HCT116 (cell line): ENCODE results near the gene ATP2B3. TPM values are rescaled to one million over a fixed set of nuclear protein-coding genes. Genes with fewer than 3 reads are reported as not detected.

ENCODE experiments used
- ATAC-seq: fragments of 200-7000 bp; cut with Tn5 transposase; 2 replicates; pipeline ENCODE4 v1.9.1; 2020; ENCODE audit warnings: mild to moderate bottlenecking, moderate library complexity
- BruUV-seq: library from RNA; stranded (reverse); fragments of 400-500 nt; replicated peaks from 2 replicates; lab custom pipeline; 2021; lab: Mats Ljungman, UMichigan
- CTCF ChIA-PET: fragments of 300-600 bp; sonication (Branson Sonifier 250); formaldehyde crosslinking; loops from one replicate; lab custom pipeline; 2021; ENCODE audit warnings: antibody characterized with exemption; lab: Charles Lee
- POLR2A ChIA-PET: fragments of 300-600, 350-600 bp; sonication (Branson Sonifier 250); formaldehyde crosslinking; loops from one replicate; lab custom pipeline; 2021; ENCODE audit warnings: antibody characterized with exemption; lab: Charles Lee
- RAD21 ChIA-PET, 2 experiments: fragments of 300-600 bp; sonication (Branson Sonifier 250); formaldehyde crosslinking; loops; one replicate each; lab custom pipeline; 2023; ENCODE audit warnings: low total read pairs in 2 of 2; ENCODE audit not compliant: uncharacterized antibody in 2 of 2, unreplicated experiment in 2 of 2, low non-redundant PET in 1 of 2; lab: Charles Lee
- DNase-seq: peaks from one replicate; pipeline ENCODE4 v3.0.0-alpha.2; 2010; ENCODE audit warnings: low read depth, low spot score
- H2AFZ ChIP-seq: fragments of 200-600 bp; shearing (Covaris generic), sonication (generic); 2 replicates; pipeline ENCODE4 v1.6.1; 2017; ENCODE audit warnings: low read depth, mixed run types, mixed read lengths, antibody characterized with exemption, low read length; ENCODE audit not compliant: poor library complexity, severe bottlenecking
- H3K27ac ChIP-seq: 2 replicates; pipeline ENCODE4 v1.5.1; 2012; ENCODE audit warnings: low read depth, low read length
- H3K27me3 ChIP-seq: fragments of 200-600 bp; sonication (generic); 2 replicates; pipeline ENCODE4 v1.6.1; 2016; ENCODE audit warnings: mixed run types, low read length, mixed read lengths; ENCODE audit not compliant: insufficient read depth
- H3K36me3 ChIP-seq, 2 experiments: fragments of 200-500 bp in 1 of 2; fragments of 200-600 bp in 1 of 2; sonication (Bioruptor generic) in 1 of 2; sonication (generic) in 1 of 2; 2 replicates each; pipeline versions ENCODE4 v1.5.1 to v1.6.1; 2014 to 2016; ENCODE audit warnings: low read length in 2 of 2, inconsistent platforms in 1 of 2, mixed read lengths in 1 of 2, mixed run types in 1 of 2; ENCODE audit not compliant: insufficient read depth in 2 of 2, control insufficient read depth in 1 of 2
- H3K4me1 ChIP-seq, 2 experiments: fragments of 200-600 bp in 1 of 2; sonication (generic) in 1 of 2; 2 replicates each; pipeline versions ENCODE4 v1.5.1 to v1.6.1; 2012 to 2017; ENCODE audit warnings: low read length in 2 of 2, inconsistent platforms in 1 of 2, mild to moderate bottlenecking in 1 of 2, mixed read lengths in 1 of 2, mixed run types in 1 of 2, moderate library complexity in 1 of 2; ENCODE audit not compliant: insufficient read depth in 2 of 2, control insufficient read depth in 1 of 2
- H3K4me2 ChIP-seq: fragments of 200-600 bp; sonication (generic); 2 replicates; pipeline ENCODE4 v1.6.1; 2017; ENCODE audit warnings: mixed run types, low read length, mixed read lengths
- H3K4me3 ChIP-seq, 2 experiments: fragments of 200-600 bp in 1 of 2; sonication (generic) in 1 of 2; replicated peaks in 1 of 2; 2 replicates each; pipeline ENCODE4 v1.5.1; 2011 to 2016; ENCODE audit warnings: low read length in 2 of 2, control low read depth in 1 of 2, low read depth in 1 of 2, mild to moderate bottlenecking in 1 of 2, mixed read lengths in 1 of 2, mixed run types in 1 of 2
- H3K79me2 ChIP-seq: fragments of 200-600 bp; sonication (generic); 2 replicates; pipeline ENCODE4 v1.6.1; 2017; ENCODE audit warnings: mild to moderate bottlenecking, mixed run types, low read length, moderate library complexity, mixed read lengths; ENCODE audit not compliant: insufficient read depth
- H3K9ac ChIP-seq: fragments of 200-600 bp; sonication (generic); 2 replicates; pipeline ENCODE4 v1.6.1; 2016; ENCODE audit warnings: low read length, mixed read lengths
- H3K9me2 ChIP-seq: fragments of 200-600 bp; sonication (generic), shearing (Covaris generic); 2 replicates; pipeline ENCODE4 v1.6.1; 2017; ENCODE audit warnings: mixed run types, mild to moderate bottlenecking, moderate library complexity; ENCODE audit not compliant: insufficient read depth
- H3K9me3 ChIP-seq, 2 experiments: fragments of 200-500 bp in 1 of 2; fragments of 200-600 bp in 1 of 2; sonication (Bioruptor generic) in 1 of 2; sonication (generic) in 1 of 2; 2 replicates each; pipeline ENCODE4 v1.6.1; 2014 to 2017; ENCODE audit warnings: low read length in 2 of 2, mixed read lengths in 2 of 2, inconsistent platforms in 1 of 2, low read depth in 1 of 2, mild to moderate bottlenecking in 1 of 2, mixed run types in 1 of 2, moderate library complexity in 1 of 2; ENCODE audit not compliant: control insufficient read depth in 1 of 2, insufficient read depth in 1 of 2
- H4K20me1 ChIP-seq: fragments of 200-600 bp; sonication (generic), shearing (Covaris generic); 2 replicates; pipeline ENCODE4 v1.6.1; 2017; ENCODE audit warnings: mixed run types, mild to moderate bottlenecking, moderate library complexity; ENCODE audit not compliant: insufficient read depth
- CBX3 ChIP-seq: IDR thresholded peaks from 2 replicates; pipeline ENCODE4 v1.6.1; 2012; ENCODE audit warnings: low read depth
- EGR1 ChIP-seq: IDR thresholded peaks from 2 replicates; pipeline ENCODE4 v1.6.1; 2012; ENCODE audit warnings: low read depth
- ELF1 ChIP-seq: IDR thresholded peaks from 2 replicates; pipeline ENCODE4 v1.6.1; 2012; ENCODE audit warnings: low read depth, borderline replicate concordance
- EZH2phosphoT487 ChIP-seq: fragments of 200-600 bp; IDR thresholded peaks from 2 replicates; pipeline ENCODE4 v1.6.1; 2018; ENCODE audit warnings: antibody characterized with exemption, borderline replicate concordance
- FOSL1 ChIP-seq: IDR thresholded peaks from 2 replicates; pipeline ENCODE4 v1.6.1; 2012; ENCODE audit warnings: low read depth
- JUND ChIP-seq: IDR thresholded peaks from 2 replicates; pipeline ENCODE4 v1.6.1; 2012
- POLR2A ChIP-seq: IDR thresholded peaks from 2 replicates; pipeline ENCODE4 v1.7.0; 2011; ENCODE audit warnings: borderline replicate concordance; ENCODE audit not compliant: insufficient read depth, insufficient read length; ENCODE audit errors: extremely low read depth
- POLR2AphosphoS5 ChIP-seq: IDR thresholded peaks from 2 replicates; pipeline ENCODE4 v1.6.1; 2011; ENCODE audit warnings: mild to moderate bottlenecking, low read depth, low read length, moderate library complexity
- RAD21 ChIP-seq: IDR thresholded peaks from 2 replicates; pipeline ENCODE4 v1.6.1; 2012; ENCODE audit warnings: low read depth, mild to moderate bottlenecking
- SRF ChIP-seq: IDR thresholded peaks from 2 replicates; pipeline ENCODE4 v1.6.1; 2012; ENCODE audit warnings: low read depth
- TCF7L2 ChIP-seq: IDR thresholded peaks from 2 replicates; pipeline ENCODE4 v1.7.0; 2011; ENCODE audit warnings: borderline replicate concordance, inconsistent platforms; ENCODE audit not compliant: insufficient read depth, insufficient read length; ENCODE audit errors: extremely low read depth
- ZNF274 ChIP-seq: fragments of 200-500 bp; sonication (Bioruptor generic); IDR thresholded peaks from 2 replicates; pipeline ENCODE4 v1.6.1; 2014; ENCODE audit warnings: mild to moderate bottlenecking, low read depth, low read length, inconsistent platforms
- intact Hi-C: fragments of 100-400 bp; cut with micrococcal nuclease; formaldehyde crosslinking; loops from 2 replicates; pipeline ENCODE4 v1.10.0; 2022
- total RNA-seq: library from RNA; stranded (reverse); gene quantifications from one replicate; pipeline ENCODE4 v1.2.1, GENCODE V29; 2021; ENCODE audit not compliant: unreplicated experiment
- TF ChIP-seq, protein P1 (sequence below): IDR thresholded peaks from 2 replicates; pipeline ENCODE4 v1.6.1; 2012; ENCODE audit warnings: low read depth
- TF ChIP-seq, protein P2 (sequence below): IDR thresholded peaks from 2 replicates; pipeline ENCODE4 v1.6.1; 2012
- TF ChIP-seq, protein P3 (sequence below): IDR thresholded peaks from 2 replicates; pipeline ENCODE4 v1.6.1; 2012

ATP2B3 gene
- total RNA-seq, 1 experiment from 2014 or later: not detected

DNA sequence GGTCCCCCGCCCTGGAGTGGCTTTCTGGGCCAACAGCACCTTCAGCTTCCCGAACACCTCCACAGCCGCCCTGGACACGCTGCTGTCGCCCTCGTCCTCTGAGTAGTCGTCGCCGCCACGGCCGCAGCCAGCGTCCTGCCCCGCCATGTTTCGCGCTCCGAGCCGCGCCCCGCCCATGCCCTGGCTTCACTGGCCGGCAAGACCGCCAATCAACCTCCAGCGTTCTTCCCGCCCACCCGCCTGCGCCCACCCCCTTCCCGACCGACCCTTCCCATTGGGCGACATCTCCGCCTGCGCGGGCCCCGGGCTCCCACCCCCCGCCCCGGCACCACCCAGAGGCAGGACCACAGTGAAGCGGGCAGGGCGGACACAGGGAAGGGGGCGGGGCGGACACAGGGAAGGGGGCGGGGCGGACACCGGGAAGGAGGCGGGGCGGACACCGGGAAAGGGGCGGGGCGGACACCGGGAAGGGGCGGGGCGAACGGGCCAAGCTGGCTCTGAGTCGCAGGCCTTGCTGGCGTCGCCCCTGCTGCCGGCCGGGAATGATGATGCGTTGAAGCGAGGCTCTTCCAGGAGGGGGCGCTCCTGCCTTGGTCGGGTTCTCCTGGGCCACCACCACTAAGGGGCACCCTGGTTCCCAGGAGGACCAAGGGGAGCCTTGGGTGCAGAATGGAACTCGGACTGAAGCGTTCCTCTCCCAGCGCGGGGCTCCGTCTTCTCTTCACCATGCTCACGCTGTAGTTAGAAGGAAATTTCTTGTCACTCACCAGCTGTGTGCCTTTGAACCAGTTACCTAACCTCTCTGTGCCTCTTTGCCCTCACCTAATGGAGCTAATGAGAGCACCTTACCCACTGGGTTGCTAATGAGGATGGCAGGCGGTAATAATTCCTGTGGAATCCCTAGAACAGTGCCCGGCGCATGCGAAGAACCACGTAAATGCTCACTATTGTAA is 46.8 kb upstream of the ATP2B3 start, which contains the start of gene HAUS7 (continued):
- TF ChIP-seq, protein P1, sequence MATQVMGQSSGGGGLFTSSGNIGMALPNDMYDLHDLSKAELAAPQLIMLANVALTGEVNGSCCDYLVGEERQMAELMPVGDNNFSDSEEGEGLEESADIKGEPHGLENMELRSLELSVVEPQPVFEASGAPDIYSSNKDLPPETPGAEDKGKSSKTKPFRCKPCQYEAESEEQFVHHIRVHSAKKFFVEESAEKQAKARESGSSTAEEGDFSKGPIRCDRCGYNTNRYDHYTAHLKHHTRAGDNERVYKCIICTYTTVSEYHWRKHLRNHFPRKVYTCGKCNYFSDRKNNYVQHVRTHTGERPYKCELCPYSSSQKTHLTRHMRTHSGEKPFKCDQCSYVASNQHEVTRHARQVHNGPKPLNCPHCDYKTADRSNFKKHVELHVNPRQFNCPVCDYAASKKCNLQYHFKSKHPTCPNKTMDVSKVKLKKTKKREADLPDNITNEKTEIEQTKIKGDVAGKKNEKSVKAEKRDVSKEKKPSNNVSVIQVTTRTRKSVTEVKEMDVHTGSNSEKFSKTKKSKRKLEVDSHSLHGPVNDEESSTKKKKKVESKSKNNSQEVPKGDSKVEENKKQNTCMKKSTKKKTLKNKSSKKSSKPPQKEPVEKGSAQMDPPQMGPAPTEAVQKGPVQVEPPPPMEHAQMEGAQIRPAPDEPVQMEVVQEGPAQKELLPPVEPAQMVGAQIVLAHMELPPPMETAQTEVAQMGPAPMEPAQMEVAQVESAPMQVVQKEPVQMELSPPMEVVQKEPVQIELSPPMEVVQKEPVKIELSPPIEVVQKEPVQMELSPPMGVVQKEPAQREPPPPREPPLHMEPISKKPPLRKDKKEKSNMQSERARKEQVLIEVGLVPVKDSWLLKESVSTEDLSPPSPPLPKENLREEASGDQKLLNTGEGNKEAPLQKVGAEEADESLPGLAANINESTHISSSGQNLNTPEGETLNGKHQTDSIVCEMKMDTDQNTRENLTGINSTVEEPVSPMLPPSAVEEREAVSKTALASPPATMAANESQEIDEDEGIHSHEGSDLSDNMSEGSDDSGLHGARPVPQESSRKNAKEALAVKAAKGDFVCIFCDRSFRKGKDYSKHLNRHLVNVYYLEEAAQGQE: no peak
- TF ChIP-seq, protein P2, sequence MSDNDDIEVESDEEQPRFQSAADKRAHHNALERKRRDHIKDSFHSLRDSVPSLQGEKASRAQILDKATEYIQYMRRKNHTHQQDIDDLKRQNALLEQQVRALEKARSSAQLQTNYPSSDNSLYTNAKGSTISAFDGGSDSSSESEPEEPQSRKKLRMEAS: no peak

DNA sequence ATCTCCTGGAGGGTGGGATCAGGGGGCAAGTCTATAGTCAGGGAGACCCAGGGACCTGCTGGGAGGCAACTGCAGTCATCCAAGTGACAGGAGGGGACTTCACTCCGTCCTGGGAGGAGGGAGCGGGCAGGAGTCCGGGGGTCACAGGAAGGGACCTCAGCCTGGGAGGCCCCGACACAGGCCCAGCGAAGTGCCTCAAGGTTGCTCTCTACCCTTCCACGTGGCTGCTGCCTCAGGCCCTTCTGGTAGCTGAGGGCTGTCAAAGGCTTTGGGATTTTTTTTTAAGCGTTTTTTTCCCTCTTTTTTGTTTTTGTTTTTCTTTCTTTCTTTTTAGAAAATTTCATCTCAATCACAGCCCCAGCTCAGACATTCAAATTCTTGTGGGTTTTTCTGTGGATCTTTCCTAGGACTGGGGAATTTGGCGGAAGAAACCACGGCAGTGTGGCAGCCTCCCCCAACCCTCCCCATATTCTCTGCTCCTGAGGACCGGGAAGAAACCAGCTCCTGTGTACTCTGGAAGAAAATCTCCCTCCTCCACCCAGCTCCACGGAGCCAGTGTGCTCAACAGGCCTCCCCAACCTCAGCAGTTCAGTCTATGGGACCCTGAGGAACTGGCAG is 45.7 kb upstream of the ATP2B3 start:
- POLR2A ChIA-PET: interaction anchor here (0.6 kb wide), 1 partner anchor 499 kb away, joined by 3 read pairs; no protein-coding TSS in a partner anchor
- Histone ChIP-seq H3K4me2 (no peak overlapping the region), H3K4me3 (no peak overlapping the region), H2AFZ (no peak overlapping the region), H4K20me1 (no peaks in the 10 kb centered on the region), H3K9me2 (no peaks in the 10 kb centered on the region), H3K9ac (no peak overlapping the region), H3K27ac (no peak overlapping the region), H3K9me3 (no peaks in the 10 kb centered on the region), H3K79me2 (peaks cover 8% of the 10 kb centered on the region), H3K36me3 (no peaks in the 10 kb centered on the region), H3K4me1 (peaks cover 0 to 5% of the 10 kb centered on the region in 2 experiments; a peak in 1 of 4 replicates), H3K27me3 (no peaks in the 10 kb centered on the region)
- RAD21 ChIA-PET: interaction anchor here in 1 of 2 experiments (1.7 kb wide), 1 partner anchor 35 kb away, joined by 12 read pairs; no protein-coding TSS in a partner anchor
- CTCF ChIA-PET: interaction anchor here (0.9 to 1.9 kb wide), 2 partner anchors 9 to 35 kb away, joined by 3 to 7 read pairs; no protein-coding TSS in a partner anchor
- no peak for DNase-seq
- ATAC-seq: no peak
- intact Hi-C loops: no loop called here
- BruUV-seq: no TSS peak
- no peak for TF ChIP-seq POLR2AphosphoS5
- TF ChIP-seq ELF1: no peak
- no peak for TF ChIP-seq TCF7L2
- TF ChIP-seq, protein P3, sequence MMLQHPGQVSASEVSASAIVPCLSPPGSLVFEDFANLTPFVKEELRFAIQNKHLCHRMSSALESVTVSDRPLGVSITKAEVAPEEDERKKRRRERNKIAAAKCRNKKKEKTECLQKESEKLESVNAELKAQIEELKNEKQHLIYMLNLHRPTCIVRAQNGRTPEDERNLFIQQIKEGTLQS: no peak
- TF ChIP-seq JUND: no peak
- TF ChIP-seq, protein P1: no peak
- TF ChIP-seq SRF: no peak
- TF ChIP-seq POLR2A: no peak
- TF ChIP-seq EGR1: no peak
- no peak for TF ChIP-seq CBX3
- no peak for TF ChIP-seq ZNF274
- no peak for TF ChIP-seq FOSL1
- TF ChIP-seq EZH2phosphoT487: no peak
- no peak for TF ChIP-seq RAD21
